Measurements from ENCODE around the gene CYS1. TPM values are rescaled to one million over a fixed set of nuclear protein-coding genes. Genes with fewer than 3 reads are reported as not detected.

Gene CYS1
- total and polyA plus RNA-seq, 2 of the 8 experiments (the other 6 are each of a cell fraction or from before 2014, with no cell fraction given): 0.09 to 0.13 TPM

GRCh38 chr2:10027660-10028330 lies 52.4 kb downstream of the CYS1 start:
- DNase-seq (ENCODE audit: low read depth in 1 of 2, low spot score in 2 of 2) (no peak), FAIRE-seq (no peak)
- Histone ChIP-seq H4K8ac (ENCODE audit: extremely low read depth, insufficient read depth, low read length) (no peak overlapping the region), H2BK120ac (replicated peaks; ENCODE audit: low read depth, low read length) (no peak overlapping the region), H2AK5ac (ENCODE audit: low read depth, low read length) (no peak overlapping the region), H2BK12ac (ENCODE audit: low read depth, low read length) (peak overlapping the region; percentile 52; the same call in 1 of the 2 replicates), H3K4me1 (replicated peaks in 1 of 4; ENCODE audit: control insufficient read depth in 3 of 4, insufficient read depth in 4 of 4, low read length in 3 of 4) (peaks cover 0 to 17% (median 7%) of the 10 kb centered on the region in 4 experiments; a peak in 6 of 7 replicates), H2BK15ac (ENCODE audit: low read length) (no peak overlapping the region), H3K9me3 (ENCODE audit: insufficient read depth in 2 of 2, low read depth in 1 of 2, low read length in 1 of 2) (no peaks in the 10 kb centered on the region), H3K27me3 (replicated peaks in 1 of 4; ENCODE audit: control insufficient read depth in 3 of 4, extremely low read depth in 1 of 4, insufficient read depth in 3 of 4, low read length in 3 of 4) (no peaks in the 10 kb centered on the region), H3K4me3 (ENCODE audit: extremely low read depth in 1 of 4, insufficient read depth in 2 of 4, low read depth in 3 of 4, low read length in 4 of 4) (no peak overlapping the region), H3K4me2 (ENCODE audit: insufficient read depth in 1 of 2, low read depth in 2 of 2, low read length in 2 of 2) (no peak overlapping the region), H3K56ac (replicated peaks; ENCODE audit: insufficient read length, low read depth, low read length) (no peak overlapping the region), H3K36me3 (ENCODE audit: control insufficient read depth in 2 of 4, insufficient read depth in 4 of 4, low read length in 3 of 4) (no peaks in the 10 kb centered on the region), H3K14ac (ENCODE audit: insufficient read length) (no peak overlapping the region), H3K4ac (replicated peaks; ENCODE audit: insufficient read length, low read depth, low read length) (no peak overlapping the region), H4K20me1 (replicated peaks in 1 of 2; ENCODE audit: control insufficient read depth in 1 of 2, insufficient read depth in 2 of 2, low read length in 2 of 2) (no peaks in the 10 kb centered on the region), H3K23ac (ENCODE audit: insufficient read length) (no peak overlapping the region), H3K9ac (replicated peaks in 1 of 4; ENCODE audit: extremely low read depth in 1 of 4, low read depth in 3 of 4, low read length in 3 of 4) (no peak overlapping the region), H3K23me2 (ENCODE audit: low read depth, low read length) (no peaks in the 10 kb centered on the region), H3K18ac (ENCODE audit: extremely low read depth, low read length) (0 out of 2 replicates have a peak overlapping the region, but pooled peaks have one; percentile 16), H3K79me1 (ENCODE audit: low read depth, low read length) (no peaks in the 10 kb centered on the region), H2BK5ac (ENCODE audit: low read depth, low read length) (0 out of 2 replicates have a peak overlapping the region, but pooled peaks have one; percentile 35), H4K5ac (ENCODE audit: insufficient read length, low read depth, low read length) (no peak overlapping the region), H4K91ac (replicated peaks; ENCODE audit: insufficient read length, low read length) (no peak overlapping the region), H2BK20ac (ENCODE audit: low read length) (no peak overlapping the region), H2AFZ (ENCODE audit: low read length) (no peak overlapping the region), H3K27ac (ENCODE audit: low read depth, low read length) (no peak overlapping the region), H3K79me2 (ENCODE audit: control insufficient read depth in 1 of 2, insufficient read depth in 2 of 2, low read length in 2 of 2) (no peaks in the 10 kb centered on the region)
- POLR2A ChIA-PET (ENCODE audit: partially characterized antibody): interaction anchor here (1.2 to 1.7 kb wide), 2 partner anchors 8 to 11 kb away, joined by 3 to 4 read pairs; no protein-coding TSS in a partner anchor
- CTCF ChIA-PET (ENCODE audit: partially characterized antibody): interaction anchor here (0.8 to 7.5 kb wide), 26 partner anchors 7 to 257 kb away, joined by 3 to 46 read pairs (median 6); partner anchors contain the start of gene TAF1B
- 91% methylated on average over 16 of the region's 16 CpGs; no CpG with 5 or more reads in 1 of the 2 experiments for WGBS, 2 experiments (ENCODE audit: extremely low coverage in 1 of 2, insufficient coverage in 1 of 2, insufficient read length in 1 of 2, insufficient replicate concordance in 2 of 2, low coverage in 1 of 2, low lambda C conversion rate in 2 of 2, missing lambda C conversion rate in 1 of 2)
- no peak for TF ChIP-seq ATF2 (IDR thresholded peaks at IDR 0.05; ENCODE audit: low read length)
- no peak for TF ChIP-seq POU5F1 (IDR thresholded peaks at IDR 0.05; ENCODE audit: low read depth, low read length)
- no peak for TF ChIP-seq BRCA1 (IDR thresholded peaks at IDR 0.05; ENCODE audit: low read depth, low read length)
- no peak for TF ChIP-seq SP1 (IDR thresholded peaks at IDR 0.05; ENCODE audit: low read depth, low read length)
- TF ChIP-seq, protein P1, sequence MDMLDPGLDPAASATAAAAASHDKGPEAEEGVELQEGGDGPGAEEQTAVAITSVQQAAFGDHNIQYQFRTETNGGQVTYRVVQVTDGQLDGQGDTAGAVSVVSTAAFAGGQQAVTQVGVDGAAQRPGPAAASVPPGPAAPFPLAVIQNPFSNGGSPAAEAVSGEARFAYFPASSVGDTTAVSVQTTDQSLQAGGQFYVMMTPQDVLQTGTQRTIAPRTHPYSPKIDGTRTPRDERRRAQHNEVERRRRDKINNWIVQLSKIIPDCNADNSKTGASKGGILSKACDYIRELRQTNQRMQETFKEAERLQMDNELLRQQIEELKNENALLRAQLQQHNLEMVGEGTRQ (IDR thresholded peaks at IDR 0.05; ENCODE audit: low read length): no peak
- no peak for TF ChIP-seq EGR1 (IDR thresholded peaks at IDR 0.05; ENCODE audit: borderline replicate concordance, low read depth, low read length)
- TF ChIP-seq BACH1 (IDR thresholded peaks at IDR 0.05; ENCODE audit: low read length): no peak
- no peak for TF ChIP-seq YY1 (IDR thresholded peaks at IDR 0.05; ENCODE audit: low read depth, low read length)
- TF ChIP-seq RNF2 (IDR thresholded peaks at IDR 0.05; ENCODE audit: borderline replicate concordance, low read depth, low read length, missing control alignments, poor library complexity, severe bottlenecking): no peak
- no peak for TF ChIP-seq CHD1 (IDR thresholded peaks at IDR 0.05; ENCODE audit: low read depth, low read length)

Data from H1 (cell line).